Stimulated activated CD4-positive, alpha-beta T cell treated with anti-CD3 and anti-CD28 coated beads, Interleukin-15, amount 100 ng/mL, for 1 hour (primary cell): ENCODE measurements around the gene LRBA.

Source experiments
- DNase-seq, 2 donors: peaks; one replicate each; pipeline ENCODE4 v3.0.0-alpha.2; 2020; ENCODE audit warnings: low read depth in 1 of 2, low spot score in 1 of 2

LRBA gene

GRCh38 chr4:150332086-150332485, 683.0 kb downstream of the LRBA start:
- no peak for DNase-seq

GRCh38 chr4:150329373-150329772, 685.7 kb downstream of the LRBA start:
- DNase-seq: no peak

GRCh38 chr4:150328496-150328895, 686.6 kb downstream of the LRBA start:
- DNase-seq: no peak

DNA sequence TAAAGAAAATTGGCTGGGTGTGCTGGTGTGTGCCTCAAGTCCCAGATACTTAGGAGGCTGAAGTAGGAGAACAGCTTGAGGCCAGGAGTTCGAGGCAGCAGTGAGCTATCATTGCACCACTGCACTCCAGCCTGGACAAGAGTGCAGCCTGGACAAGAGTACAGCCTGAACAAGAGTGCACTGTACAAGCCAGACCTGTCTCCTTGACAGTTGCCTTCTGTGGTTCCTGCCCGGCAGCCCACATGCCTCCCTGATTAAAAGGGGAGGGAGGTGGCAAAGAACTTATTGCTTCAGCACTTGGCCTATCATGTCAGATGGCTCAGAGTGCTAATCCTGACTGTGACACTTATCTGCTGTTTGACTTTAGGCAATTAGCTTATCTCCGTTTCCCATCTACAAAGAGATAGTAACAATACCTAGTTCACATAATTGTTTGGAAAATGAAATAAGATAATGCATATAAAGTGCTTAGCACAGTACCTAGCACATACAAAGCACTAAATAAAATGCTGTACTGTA, 687.8 kb downstream of the LRBA start:
- no peak for DNase-seq

DNA sequence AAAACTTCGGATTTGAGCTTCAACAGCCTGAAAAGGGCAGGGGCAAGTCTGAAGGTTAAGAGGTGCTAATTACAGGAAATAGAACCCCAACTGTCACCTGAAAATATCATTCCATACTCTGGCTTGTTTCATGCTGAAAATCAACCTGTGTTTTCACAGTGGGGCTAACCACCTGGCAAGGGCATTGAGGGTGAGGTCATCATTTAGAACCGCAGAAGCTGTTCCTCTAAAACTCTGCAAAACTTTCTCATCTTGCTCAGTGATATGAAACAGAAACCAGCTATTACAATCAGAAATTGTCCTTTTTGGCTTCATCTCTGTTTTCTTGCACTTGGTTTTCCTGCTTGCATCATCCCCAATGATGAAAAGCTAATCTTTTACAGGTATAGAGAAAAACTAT, 689.2 kb downstream of the LRBA start:
- no peak for DNase-seq

DNA sequence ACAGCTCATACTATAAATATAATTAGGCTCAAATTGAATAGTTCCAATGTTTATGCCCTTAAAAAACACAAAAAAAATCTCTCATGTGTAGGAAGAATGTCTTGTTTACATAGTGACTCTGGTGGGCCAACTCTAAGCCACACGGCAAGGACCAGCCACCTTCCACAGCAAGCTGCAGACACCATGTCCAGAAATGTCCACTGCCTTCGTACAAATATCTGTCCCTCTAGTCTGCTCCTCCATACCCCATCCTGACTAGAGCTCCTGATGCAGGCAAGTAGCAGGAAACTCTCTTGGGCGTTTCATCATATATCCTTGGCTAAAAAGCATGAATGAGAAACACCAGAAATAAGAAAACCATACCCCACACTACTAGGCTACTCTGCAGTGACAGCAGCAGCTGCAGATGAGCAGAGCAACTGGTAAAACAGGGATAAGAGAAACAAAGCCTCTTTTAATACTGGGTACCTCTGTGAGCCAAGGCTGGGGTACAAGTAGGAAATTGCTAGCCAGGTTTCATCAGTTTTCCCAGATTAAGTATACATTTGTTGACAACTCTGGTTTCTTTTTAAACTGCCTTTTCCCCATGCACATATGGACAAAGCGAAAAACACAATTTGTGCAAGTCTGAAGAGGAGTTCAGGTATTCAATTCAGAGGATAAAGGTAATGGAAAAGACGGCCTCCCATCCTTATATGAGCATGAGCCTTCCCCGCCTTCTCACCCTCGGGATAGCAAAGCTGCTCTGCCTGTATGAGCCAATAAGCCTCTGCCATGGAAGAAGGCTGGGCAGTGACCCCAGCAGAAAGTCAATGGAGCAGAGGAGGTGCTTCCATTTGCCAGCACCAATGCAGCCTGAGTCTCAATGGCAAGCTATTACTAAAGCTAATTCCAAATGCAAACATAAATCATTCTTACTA, 691.4 kb downstream of the LRBA start:
- no peak for DNase-seq

- no peak for DNase-seq
Measured at GRCh38 chr4:150322646-150323045, 692.4 kb downstream of the LRBA start.

- no peak for DNase-seq
Measured at GRCh38 chr4:150321113-150321512, 694.0 kb downstream of the LRBA start.

GRCh38 chr4:150318971-150319370, 696.1 kb downstream of the LRBA start:
- DNase-seq: no peak

GRCh38 chr4:150318527-150318926, 696.6 kb downstream of the LRBA start:
- no peak for DNase-seq

DNA sequence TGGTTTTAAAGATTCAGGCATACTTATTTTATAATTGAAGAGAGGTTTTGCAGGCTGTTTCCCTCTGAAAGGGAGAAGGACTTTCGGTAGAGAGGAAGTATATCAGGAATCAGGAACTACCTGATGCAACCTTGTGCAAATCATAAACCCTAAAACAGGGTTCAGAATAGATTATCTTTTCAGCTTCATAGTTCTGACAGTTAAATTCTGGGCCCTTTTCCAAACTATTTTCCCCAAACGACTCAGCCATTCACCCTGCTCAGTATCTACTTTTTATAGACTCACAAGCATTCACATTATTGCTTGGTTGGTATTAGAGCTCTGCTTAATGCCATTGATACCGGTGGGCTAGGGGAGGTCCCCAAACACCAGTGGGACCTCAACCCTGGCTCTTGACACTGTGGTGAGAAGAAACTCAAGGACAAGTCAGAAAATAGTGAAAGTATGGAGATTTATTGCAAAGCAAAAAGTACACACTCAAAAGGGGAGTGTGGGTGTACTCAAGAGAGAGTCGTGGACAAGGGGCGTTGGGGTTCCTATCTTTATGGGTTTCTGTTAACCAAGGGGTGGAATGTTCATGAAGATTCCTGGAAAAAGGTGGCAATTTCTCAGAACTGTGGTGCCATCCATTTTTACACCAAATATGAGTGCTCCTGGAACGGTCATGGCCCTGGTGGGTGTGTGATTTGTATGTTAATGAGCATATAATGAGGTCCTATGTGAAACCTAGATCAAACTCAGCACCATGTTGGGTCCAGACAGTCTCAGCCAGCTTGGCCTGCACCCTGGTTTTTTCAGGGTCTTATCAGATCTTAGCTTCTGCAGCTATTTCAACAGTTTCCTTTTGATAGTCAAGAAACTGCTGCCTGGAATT, 698.5 kb downstream of the LRBA start:
- DNase-seq: no peak

DNA sequence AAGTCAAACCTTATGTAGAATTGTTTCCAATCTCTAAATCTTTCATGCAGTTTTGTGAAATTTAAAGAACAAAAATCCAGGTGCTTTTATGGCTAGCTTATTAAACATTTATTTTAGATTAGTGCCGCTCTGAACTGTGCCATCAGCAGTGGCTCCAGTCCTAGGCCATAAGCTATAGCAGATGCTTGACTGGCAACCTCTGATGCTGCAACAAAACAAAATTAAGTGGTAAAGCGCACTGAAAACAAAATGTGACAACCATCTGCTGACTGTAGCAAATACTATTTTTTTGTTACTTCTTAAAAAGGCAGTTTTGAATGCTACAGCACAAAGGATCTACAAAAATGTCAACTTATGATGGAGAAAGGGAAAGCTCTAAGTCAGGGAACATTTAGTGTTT, 699.4 kb downstream of the LRBA start:
- DNase-seq: no peak

GRCh38 chr4:150315175-150315574, 699.9 kb downstream of the LRBA start:
- no peak for DNase-seq

DNA sequence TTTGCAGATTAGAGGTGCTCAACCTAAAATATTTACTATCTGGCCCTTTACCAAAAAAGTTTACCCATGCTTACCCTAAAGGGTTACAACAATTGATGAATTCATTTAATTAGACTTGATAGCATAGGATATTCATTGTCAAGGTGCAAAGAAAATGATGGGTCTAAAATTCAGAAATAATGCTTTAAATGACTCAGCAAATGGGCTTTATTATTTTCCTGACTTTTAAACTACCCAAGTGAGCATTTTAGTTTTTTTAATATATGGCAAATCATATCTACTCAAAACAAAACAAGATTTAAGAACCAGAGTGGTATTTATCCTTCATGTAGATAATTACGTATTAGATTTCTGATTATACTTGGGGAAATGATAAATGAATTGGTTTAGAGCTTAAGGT, 701.1 kb downstream of the LRBA start:
- DNase-seq: no peak

GRCh38 chr4:150310159-150310895, 704.8 kb downstream of the LRBA start:
- no peak for DNase-seq

DNA sequence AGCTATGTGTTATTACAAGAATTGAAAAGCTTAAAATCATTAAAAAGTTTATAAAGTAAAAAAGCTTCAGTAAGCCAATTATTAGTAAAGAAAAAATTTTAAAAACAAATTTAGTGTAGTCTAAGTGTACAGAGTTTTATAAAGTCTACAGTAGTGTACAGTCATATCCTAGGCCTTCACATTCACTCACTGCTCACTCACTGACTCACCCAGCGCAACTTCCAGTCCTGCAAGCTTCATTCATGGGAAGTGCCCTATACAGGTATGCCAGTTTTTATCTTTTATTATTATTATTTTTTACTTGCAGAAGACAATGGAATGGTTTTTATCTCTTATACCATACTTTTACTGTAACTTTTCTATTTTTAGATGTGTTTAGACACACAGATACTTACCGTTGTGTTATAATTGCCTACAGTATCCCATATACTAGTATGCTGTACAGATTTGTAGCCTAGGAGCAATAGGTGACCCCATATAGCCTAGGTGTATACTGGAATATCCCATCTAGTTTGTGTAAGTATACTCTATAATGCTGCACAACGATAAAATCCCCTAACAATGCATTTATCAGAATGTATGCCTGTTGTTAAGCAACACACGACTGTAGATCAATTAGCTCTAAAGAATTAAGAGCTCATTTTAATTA, 706.1 kb downstream of the LRBA start:
- DNase-seq: no peak

DNA sequence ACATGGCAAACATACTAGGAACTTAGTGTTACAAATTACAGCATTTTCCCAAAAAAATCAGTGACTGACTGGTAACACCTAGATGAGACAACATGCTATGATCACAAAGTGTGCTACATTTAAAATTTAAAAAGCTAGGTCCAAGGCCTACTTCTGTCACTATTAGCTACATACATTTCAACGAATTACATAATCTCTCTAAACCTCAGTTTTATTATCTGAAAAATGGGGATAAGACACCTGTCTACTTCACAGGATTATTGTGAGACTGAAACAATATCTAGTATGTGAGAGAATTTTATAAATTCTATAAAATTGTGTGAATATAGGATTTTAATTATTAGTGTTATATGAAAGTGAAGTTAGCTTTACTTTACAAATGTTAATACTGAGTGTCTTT, 708.4 kb downstream of the LRBA start:
- DNase-seq: no peak

- no peak for DNase-seq
Measured at GRCh38 chr4:150305995-150306394, 709.1 kb downstream of the LRBA start.

- no peak for DNase-seq
Measured at GRCh38 chr4:150302553-150302952, 712.5 kb downstream of the LRBA start.

DNA sequence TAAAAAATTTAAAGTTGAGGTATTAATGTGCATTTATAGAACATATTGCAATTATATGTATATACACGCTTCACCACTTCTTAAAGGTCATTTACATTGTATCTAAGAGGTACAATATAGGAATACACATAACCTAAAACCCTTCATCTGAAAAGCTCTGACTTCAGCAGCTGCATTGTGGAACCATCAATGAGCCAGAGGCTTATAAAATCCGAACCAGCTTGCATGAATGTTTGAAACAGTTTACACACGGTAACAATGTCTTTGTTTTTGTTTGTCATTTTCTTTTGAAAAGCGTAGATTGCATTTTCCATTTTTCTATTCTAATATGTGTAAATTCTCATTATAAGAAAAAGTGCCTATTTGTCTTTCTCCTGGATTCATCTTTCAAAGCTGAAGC, 715.3 kb downstream of the LRBA start:
- no peak for DNase-seq
